ENCODE results near the gene OR2T1.
"Not testable (repeated sequence)": the region's sequence is repeated elsewhere in the genome, so short reads cannot be mapped to it uniquely, and the experiment has no call there.

Gene OR2T1

GRCh38 chr1:248402748-248403147 is at the start of gene OR2T1:
Gene OR2T1, plus strand, starts transcription at chr1:248403048. Its CDS starts 3,100 bp downstream, at chr1:248406148.
- no peak for DNase-seq (ENCODE audit: low read depth)

GRCh38 chr1:248359415-248359814 is 43.4 kb upstream of the OR2T1 start:
- DNase-seq (ENCODE audit: low read depth) = no peak

GRCh38 chr1:248361121-248361715 is 41.6 kb upstream of the OR2T1 start, which contains the start of gene OR2T4:
Gene OR2T4, plus strand, starts transcription at chr1:248361665. Its CDS starts 0 bp downstream, at chr1:248361665.
- DNase-seq (ENCODE audit: low read depth) = no peak

- DNase-seq (ENCODE audit: low read depth) = no peak
Measured at GRCh38 chr1:248366609-248367008, 36.2 kb upstream of the OR2T1 start.

- DNase-seq (ENCODE audit: low read depth) = no peak
Measured at GRCh38 chr1:248372394-248372793, 30.5 kb upstream of the OR2T1 start.

GRCh38 chr1:248373761-248374160 is 29.1 kb upstream of the OR2T1 start:
- no peak for DNase-seq (ENCODE audit: low read depth)

- no peak for DNase-seq (ENCODE audit: low read depth)
Measured at GRCh38 chr1:248375446-248375845, 27.4 kb upstream of the OR2T1 start, which contains the start of gene OR2T6. Gene OR2T6, plus strand, starts transcription at chr1:248375746. Its CDS starts 11,863 bp downstream, at chr1:248387609.

GRCh38 chr1:248376916-248377315 is 25.9 kb upstream of the OR2T1 start:
- DNase-seq (ENCODE audit: low read depth) = no peak

GRCh38 chr1:248380854-248381253 is 22.0 kb upstream of the OR2T1 start:
- DNase-seq (ENCODE audit: low read depth) = no peak

- no peak for DNase-seq (ENCODE audit: low read depth)
Measured at GRCh38 chr1:248388426-248388825, 14.4 kb upstream of the OR2T1 start.

- DNase-seq (ENCODE audit: low read depth) = no peak
Measured at GRCh38 chr1:248393050-248393449, 9.8 kb upstream of the OR2T1 start.

GRCh38 chr1:248404024-248404423 is 1.2 kb downstream of the OR2T1 start:
- DNase-seq (ENCODE audit: low read depth) = no peak

GRCh38 chr1:248406721-248407692 is 4.2 kb downstream of the OR2T1 start:
- no peak for DNase-seq (ENCODE audit: low read depth)

GRCh38 chr1:248416226-248416625 is 13.4 kb downstream of the OR2T1 start:
- DNase-seq (ENCODE audit: low read depth) = no peak

GRCh38 chr1:248417854-248418253 is 15.0 kb downstream of the OR2T1 start:
- DNase-seq (ENCODE audit: low read depth) = no peak

GRCh38 chr1:248421384-248421783 is 18.5 kb downstream of the OR2T1 start:
- DNase-seq (ENCODE audit: low read depth) = no peak

- not testable (repeated sequence) for DNase-seq (ENCODE audit: low read depth)
Measured at GRCh38 chr1:248427526-248428191, 24.8 kb downstream of the OR2T1 start.

- DNase-seq (ENCODE audit: low read depth) = not testable (repeated sequence)
Measured at GRCh38 chr1:248428192-248428533, 25.3 kb downstream of the OR2T1 start.

GRCh38 chr1:248431683-248432082 is 28.8 kb downstream of the OR2T1 start:
- not testable (repeated sequence) for DNase-seq (ENCODE audit: low read depth)

GRCh38 chr1:248432201-248432600 is 29.4 kb downstream of the OR2T1 start:
- DNase-seq (ENCODE audit: low read depth) = not testable (repeated sequence)

GRCh38 chr1:248433811-248434415 is 31.1 kb downstream of the OR2T1 start:
- DNase-seq (ENCODE audit: low read depth) = not testable (repeated sequence)

GRCh38 chr1:248434913-248435312 is 32.1 kb downstream of the OR2T1 start:
- not testable (repeated sequence) for DNase-seq (ENCODE audit: low read depth)

Measured in activated gamma-delta T cell treated with anti-CD3 and anti-CD28 coated beads, Interleukin-2, amount 50 U/mL, for 16 hours (primary cell).